ENCODE measurements around the gene IL17RD.
A peak's percentile ranks its signal among the peaks of the same experiment; 100 is the strongest.

The IL17RD gene

DNA sequence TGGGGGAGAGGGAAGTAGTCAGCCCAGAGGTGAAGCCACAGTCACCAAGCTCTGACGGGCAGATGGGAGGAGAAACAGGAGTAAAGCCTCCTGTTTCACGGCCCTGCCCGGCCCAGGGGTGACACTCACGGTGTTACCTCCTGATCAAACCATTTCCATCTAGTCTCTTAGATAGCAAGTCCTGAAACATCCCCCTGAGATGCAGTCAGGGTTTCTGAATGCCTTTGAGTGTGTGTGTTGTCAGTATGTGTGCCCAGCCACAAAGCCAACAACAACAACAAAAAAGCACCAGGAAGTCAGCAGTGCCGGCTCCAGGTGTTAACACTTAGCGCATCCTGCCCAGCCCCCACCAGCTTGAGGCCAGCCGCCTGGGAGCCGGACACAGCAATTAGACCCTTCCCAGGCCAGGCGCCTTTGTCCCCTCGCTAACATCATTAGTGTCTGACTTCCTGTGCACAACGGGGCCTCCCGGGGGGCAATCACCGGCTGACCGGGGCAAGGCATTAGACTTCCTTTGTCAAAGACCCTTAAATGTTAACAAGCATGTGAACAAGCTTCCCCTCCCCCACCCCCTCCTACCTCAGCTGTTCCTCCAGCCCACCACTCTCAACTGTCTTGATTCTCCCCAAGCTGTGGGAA is 34.5 kb downstream of the IL17RD start:
- Mint-ChIP-seq H3K27ac (no peak overlapping the region), H3K27me3 (peaks cover 7 to 12% of the 10 kb centered on the region in 2 donors), H3K36me3 (no peaks in the 10 kb centered on the region), H3K9me3 (no peaks in the 10 kb centered on the region), H3K4me3 (no peak overlapping the region), H3K4me1 (no peaks in the 10 kb centered on the region)
- DNase-seq (no peak), ATAC-seq (replicated peaks) (no peak)

DNA sequence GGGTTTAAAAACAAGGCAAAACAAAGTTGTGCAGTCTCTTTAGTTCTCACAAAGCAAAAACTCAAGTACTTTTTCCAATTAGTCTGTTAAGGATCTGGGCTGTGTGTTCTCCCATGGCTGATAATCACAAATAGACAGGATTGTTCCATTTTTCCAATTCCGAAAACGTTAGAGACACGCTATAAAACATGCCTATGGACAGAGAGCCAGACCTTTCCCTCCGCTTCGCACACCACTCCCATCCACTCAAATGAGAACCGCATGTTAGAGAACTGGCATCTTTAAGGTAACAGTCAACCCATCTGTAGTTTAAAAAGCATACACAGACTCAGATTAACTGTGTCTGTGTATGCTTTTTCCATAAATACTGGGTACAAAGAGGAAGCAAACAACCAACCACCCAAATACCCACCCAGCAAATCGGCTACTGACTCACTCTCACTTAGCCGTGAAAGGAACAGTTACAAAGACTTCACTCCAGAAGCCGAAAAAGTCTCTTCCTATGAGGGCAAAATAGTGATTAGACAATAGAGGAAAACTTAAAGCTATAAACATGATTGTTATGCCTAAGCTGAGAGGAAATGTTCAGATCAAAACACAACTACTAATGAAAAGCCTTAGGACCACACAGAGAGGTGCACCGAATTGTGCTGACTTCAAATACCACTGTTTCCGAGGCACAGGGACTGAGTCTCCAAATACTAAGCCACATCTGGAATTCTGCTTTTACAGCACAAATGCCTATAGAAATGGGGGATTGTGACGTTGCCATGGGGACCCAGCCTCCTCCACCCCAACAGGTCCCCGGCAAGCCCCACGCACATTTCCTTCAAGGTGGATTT is 36.1 kb downstream of the IL17RD start:
- no peaks in the 10 kb centered on the region for H3K9me3 Mint-ChIP-seq
- no peaks in the 10 kb centered on the region for H3K4me1 Mint-ChIP-seq
- no peak overlapping the region for H3K4me3 Mint-ChIP-seq
- ATAC-seq (replicated peaks) (no peak), DNase-seq (no peak)
- H3K27me3 Mint-ChIP-seq = peaks cover 7 to 12% of the 10 kb centered on the region in 2 donors
- no peaks in the 10 kb centered on the region for H3K36me3 Mint-ChIP-seq
- H3K27ac Mint-ChIP-seq = no peak overlapping the region

- Mint-ChIP-seq H3K27me3 (peaks cover 6 to 7% of the 10 kb centered on the region in 2 donors), H3K36me3 (no peaks in the 10 kb centered on the region), H3K9me3 (no peaks in the 10 kb centered on the region), H3K27ac (no peak overlapping the region), H3K4me1 (no peaks in the 10 kb centered on the region), H3K4me3 (no peak overlapping the region)
- DNase-seq (no peak), ATAC-seq (replicated peaks) (no peak)
Observed at GRCh38 chr3:57127891-57128518, 37.1 kb downstream of the IL17RD start.

GRCh38 chr3:57126244-57126643 is 38.9 kb downstream of the IL17RD start:
- H3K27ac Mint-ChIP-seq = no peak overlapping the region
- H3K27me3 Mint-ChIP-seq = peaks cover 14 to 17% of the 10 kb centered on the region in 2 donors
- DNase-seq (no peak), ATAC-seq (replicated peaks) (no peak)
- no peak overlapping the region for H3K4me3 Mint-ChIP-seq
- H3K4me1 Mint-ChIP-seq = no peaks in the 10 kb centered on the region
- H3K9me3 Mint-ChIP-seq = no peaks in the 10 kb centered on the region
- H3K36me3 Mint-ChIP-seq = no peaks in the 10 kb centered on the region

GRCh38 chr3:57120451-57121174 is 44.5 kb downstream of the IL17RD start:
- H3K27ac Mint-ChIP-seq = no peak overlapping the region
- DNase-seq (no peak), ATAC-seq (replicated peaks) (no peak)
- H3K4me3 Mint-ChIP-seq = no peak overlapping the region
- no peaks in the 10 kb centered on the region for H3K36me3 Mint-ChIP-seq
- no peaks in the 10 kb centered on the region for H3K4me1 Mint-ChIP-seq
- H3K27me3 Mint-ChIP-seq = peaks cover 9 to 10% of the 10 kb centered on the region in 2 donors
- no peaks in the 10 kb centered on the region for H3K9me3 Mint-ChIP-seq

DNA sequence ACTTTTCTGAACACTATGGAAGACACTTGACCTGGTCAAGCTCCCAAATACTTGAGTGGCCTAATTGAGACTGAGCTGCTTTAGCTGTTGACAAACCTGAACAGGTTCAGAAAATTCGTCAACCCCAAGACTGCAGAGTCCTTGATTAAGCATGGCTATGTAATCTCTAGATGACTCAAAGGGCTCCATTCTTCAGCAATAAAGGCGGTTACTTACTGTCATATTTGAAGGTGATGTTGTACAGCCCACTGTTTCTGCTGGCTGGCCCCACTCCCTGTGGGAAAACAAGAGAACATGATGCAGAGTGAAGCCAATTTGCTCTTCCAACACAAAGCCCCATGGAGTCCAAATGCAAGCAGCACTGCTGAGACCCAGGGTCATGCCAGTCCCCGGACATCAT is 45.1 kb downstream of the IL17RD start:
- Mint-ChIP-seq H3K36me3 (no peaks in the 10 kb centered on the region), H3K4me1 (no peaks in the 10 kb centered on the region), H3K4me3 (no peak overlapping the region), H3K9me3 (no peaks in the 10 kb centered on the region), H3K27ac (no peak overlapping the region), H3K27me3 (peaks cover 9 to 10% of the 10 kb centered on the region in 2 donors)
- ATAC-seq (replicated peaks) (no peak), DNase-seq (no peak)

GRCh38 chr3:57118254-57118653 is 46.9 kb downstream of the IL17RD start:
- Mint-ChIP-seq H3K4me1 (no peaks in the 10 kb centered on the region), H3K27me3 (peaks cover 9 to 10% of the 10 kb centered on the region in 2 donors), H3K36me3 (no peaks in the 10 kb centered on the region), H3K4me3 (no peak overlapping the region), H3K9me3 (no peaks in the 10 kb centered on the region), H3K27ac (no peak overlapping the region)
- ATAC-seq (replicated peaks) (no peak), DNase-seq (no peak)

- ATAC-seq (replicated peaks) (no peak), DNase-seq (no peak)
- Mint-ChIP-seq H3K4me1 (peaks cover 3 to 5% of the 10 kb centered on the region in 2 donors), H3K36me3 (no peaks in the 10 kb centered on the region), H3K4me3 (no peak overlapping the region), H3K9me3 (no peaks in the 10 kb centered on the region), H3K27ac (no peak overlapping the region), H3K27me3 (peaks cover 2% of the 10 kb centered on the region in 2 donors)
Observed at GRCh38 chr3:57116501-57116900, 48.7 kb downstream of the IL17RD start.

DNA sequence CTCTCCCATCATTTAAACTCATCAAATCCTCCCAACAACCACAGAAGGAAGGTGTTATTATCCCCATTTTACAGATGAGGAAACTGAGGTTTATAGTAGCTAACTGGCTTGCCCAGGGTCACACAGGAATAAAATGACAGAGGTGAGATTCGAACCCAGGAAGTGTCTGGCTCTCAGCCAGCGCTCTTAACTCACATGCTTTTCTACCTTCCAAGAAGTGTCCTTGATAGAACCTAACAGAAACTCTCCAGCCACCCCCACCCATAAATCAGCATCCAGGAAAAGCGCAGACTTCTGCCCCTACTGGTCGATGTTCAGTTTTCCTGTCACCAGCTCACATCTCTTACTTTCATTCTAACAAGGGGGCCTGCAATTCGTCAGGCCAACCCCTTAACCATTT is 52.9 kb downstream of the IL17RD start:
- peaks cover 0 to 13% of the 10 kb centered on the region in 2 donors for H3K27me3 Mint-ChIP-seq

GRCh38 chr3:57110798-57111197 is 54.4 kb downstream of the IL17RD start:
- ATAC-seq (replicated peaks) (no peak), DNase-seq (no peak)
- no peaks in the 10 kb centered on the region for H3K36me3 Mint-ChIP-seq
- H3K4me1 Mint-ChIP-seq = peaks cover 3 to 5% of the 10 kb centered on the region in 2 donors
- no peaks in the 10 kb centered on the region for H3K9me3 Mint-ChIP-seq
- H3K27ac Mint-ChIP-seq = no peak overlapping the region
- H3K4me3 Mint-ChIP-seq = no peak overlapping the region
- H3K27me3 Mint-ChIP-seq = peaks cover 0 to 13% of the 10 kb centered on the region in 2 donors

More for the DNA sequence above, 52.9 kb downstream of the IL17RD start:
- peak in 1 of 2 donors; percentile 59 for ATAC-seq (replicated peaks)
- Mint-ChIP-seq H3K36me3 (no peaks in the 10 kb centered on the region), H3K4me1 (peaks cover 3 to 5% of the 10 kb centered on the region in 2 donors), H3K9me3 (no peaks in the 10 kb centered on the region), H3K4me3 (no peak overlapping the region), H3K27ac (peak overlapping the region; percentile 69)
- DNase-seq = no peak

GRCh38 chr3:57110214-57110613 is 54.9 kb downstream of the IL17RD start:
- H3K27me3 Mint-ChIP-seq = peaks cover 0 to 13% of the 10 kb centered on the region in 2 donors
- no peak for ATAC-seq (replicated peaks)
- H3K4me1 Mint-ChIP-seq = peaks cover 3 to 5% of the 10 kb centered on the region in 2 donors
- no peak overlapping the region for H3K27ac Mint-ChIP-seq
- no peak overlapping the region for H3K4me3 Mint-ChIP-seq
- H3K9me3 Mint-ChIP-seq = no peaks in the 10 kb centered on the region
- no peaks in the 10 kb centered on the region for H3K36me3 Mint-ChIP-seq
- DNase-seq = no peak

DNA sequence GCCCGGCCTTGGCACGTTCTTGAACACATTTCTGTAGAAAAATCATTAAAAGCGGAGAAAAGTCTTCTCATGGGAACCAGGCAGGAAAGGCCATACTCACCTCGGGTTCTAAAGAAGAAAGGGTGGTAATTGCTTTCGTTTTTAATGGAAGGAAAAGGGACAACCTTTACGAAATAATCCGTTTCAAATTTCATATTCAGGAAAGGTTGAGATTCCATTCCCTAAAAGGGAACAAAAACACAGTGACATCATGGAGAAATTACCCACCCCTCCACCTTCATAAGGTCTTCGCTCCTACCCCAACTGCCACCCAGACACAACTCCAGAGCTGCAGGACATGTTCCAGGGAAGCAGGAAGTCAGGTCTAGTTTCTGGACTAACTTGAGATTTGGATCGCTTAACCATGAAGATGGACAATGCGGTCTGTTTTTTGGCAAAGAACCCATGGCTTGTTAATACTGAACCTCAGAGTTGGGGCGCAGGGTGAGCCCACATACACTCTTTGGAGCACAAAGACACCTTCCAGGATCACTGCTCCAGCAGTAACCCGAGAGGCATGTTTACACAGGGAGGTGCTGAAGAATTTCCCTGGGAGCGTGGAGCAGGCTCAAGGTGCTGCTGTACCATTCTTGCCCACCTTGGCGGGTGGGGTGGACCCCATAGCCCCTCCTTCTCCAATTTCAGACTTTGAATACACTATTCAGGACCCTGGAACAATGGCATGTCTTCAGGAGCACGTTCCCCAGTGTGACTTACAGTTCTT is 55.5 kb downstream of the IL17RD start:
- Mint-ChIP-seq H3K27ac (no peak overlapping the region), H3K36me3 (no peaks in the 10 kb centered on the region), H3K4me3 (no peak overlapping the region), H3K4me1 (peaks cover 3 to 5% of the 10 kb centered on the region in 2 donors), H3K9me3 (no peaks in the 10 kb centered on the region), H3K27me3 (peaks cover 0 to 13% of the 10 kb centered on the region in 2 donors)
- DNase-seq (no peak), ATAC-seq (replicated peaks) (no peak)

DNA sequence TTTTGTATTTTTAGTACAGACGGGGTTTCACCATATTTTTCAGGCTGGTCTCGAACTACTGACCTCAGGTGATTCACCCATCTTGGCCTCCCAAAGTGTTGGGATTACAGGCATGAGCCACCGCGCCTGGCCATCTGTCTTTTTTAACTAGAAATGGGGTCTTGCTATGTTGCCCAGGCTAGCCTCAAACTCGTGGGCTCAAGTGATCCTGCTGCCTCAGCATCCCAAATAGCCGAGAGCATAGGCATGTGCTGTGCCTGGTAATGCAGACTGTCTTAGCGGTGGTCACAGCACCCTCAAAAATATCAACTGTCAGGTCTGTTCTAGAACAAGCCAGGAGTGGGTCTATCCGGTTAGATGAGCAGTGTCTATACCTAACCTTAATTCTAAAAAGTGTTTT is 56.5 kb downstream of the IL17RD start:
- H3K36me3 Mint-ChIP-seq = no peaks in the 10 kb centered on the region
- peaks cover 0 to 13% of the 10 kb centered on the region in 2 donors for H3K27me3 Mint-ChIP-seq

More for the DNA sequence above, 56.5 kb downstream of the IL17RD start:
- Mint-ChIP-seq H3K4me1 (peaks cover 3 to 5% of the 10 kb centered on the region in 2 donors), H3K27ac (no peak overlapping the region), H3K4me3 (no peak overlapping the region), H3K9me3 (no peaks in the 10 kb centered on the region)
- DNase-seq (no peak), ATAC-seq (replicated peaks) (no peak)

Data from stimulated activated naive B cell treated with anti-CD40 and anti-IgM and Interleukin-4, amounts not matched to agents 10 μg/mL and 1 μg/mL and 100 μg/mL, for 72 hours (primary cell).